ENCODE results near the gene RAB35. TPM values are rescaled to one million over a fixed set of nuclear protein-coding genes. Genes with fewer than 3 reads are reported as not detected.

The RAB35 gene
- total RNA-seq, 1 experiment from 2014 or later: 52.8 TPM

- POLR2A ChIA-PET (ENCODE audit: unreplicated experiment): no interaction called here
- Histone ChIP-seq H3K9me2 (replicated peaks; ENCODE audit: low read length) (no peaks in the 10 kb centered on the region), H3K9me3 (ENCODE audit: low read length) (no peaks in the 10 kb centered on the region), H4K20me1 (ENCODE audit: low read length) (no peaks in the 10 kb centered on the region), H2AFZ (ENCODE audit: low read length) (no peak overlapping the region), H3K36me3 (ENCODE audit: low read depth, low read length) (peaks cover 98% of the 10 kb centered on the region), H3K27ac (ENCODE audit: low read length) (no peak overlapping the region), H3K4me2 (ENCODE audit: low read length) (no peak overlapping the region), H3K79me2 (ENCODE audit: low read length) (no peaks in the 10 kb centered on the region), H3K4me3 (ENCODE audit: low read length) (no peak overlapping the region), H3K9ac (ENCODE audit: low read length) (no peak overlapping the region), H3K27me3 (ENCODE audit: low read length) (no peaks in the 10 kb centered on the region), H3F3A (ENCODE audit: low read length, unreplicated experiment) (no peaks in the 10 kb centered on the region), H3K4me1 (ENCODE audit: insufficient read depth, low read length) (no peaks in the 10 kb centered on the region)
- TF ChIP-seq EZH2phosphoT487 (IDR thresholded peaks at IDR 0.05; ENCODE audit: borderline replicate concordance, low read length): no peak
- TF ChIP-seq EZH2 (IDR thresholded peaks at IDR 0.05; ENCODE audit: low read length, unreplicated experiment): no peak
- TF ChIP-seq, protein P1, sequence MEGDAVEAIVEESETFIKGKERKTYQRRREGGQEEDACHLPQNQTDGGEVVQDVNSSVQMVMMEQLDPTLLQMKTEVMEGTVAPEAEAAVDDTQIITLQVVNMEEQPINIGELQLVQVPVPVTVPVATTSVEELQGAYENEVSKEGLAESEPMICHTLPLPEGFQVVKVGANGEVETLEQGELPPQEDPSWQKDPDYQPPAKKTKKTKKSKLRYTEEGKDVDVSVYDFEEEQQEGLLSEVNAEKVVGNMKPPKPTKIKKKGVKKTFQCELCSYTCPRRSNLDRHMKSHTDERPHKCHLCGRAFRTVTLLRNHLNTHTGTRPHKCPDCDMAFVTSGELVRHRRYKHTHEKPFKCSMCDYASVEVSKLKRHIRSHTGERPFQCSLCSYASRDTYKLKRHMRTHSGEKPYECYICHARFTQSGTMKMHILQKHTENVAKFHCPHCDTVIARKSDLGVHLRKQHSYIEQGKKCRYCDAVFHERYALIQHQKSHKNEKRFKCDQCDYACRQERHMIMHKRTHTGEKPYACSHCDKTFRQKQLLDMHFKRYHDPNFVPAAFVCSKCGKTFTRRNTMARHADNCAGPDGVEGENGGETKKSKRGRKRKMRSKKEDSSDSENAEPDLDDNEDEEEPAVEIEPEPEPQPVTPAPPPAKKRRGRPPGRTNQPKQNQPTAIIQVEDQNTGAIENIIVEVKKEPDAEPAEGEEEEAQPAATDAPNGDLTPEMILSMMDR (conservative IDR thresholded peaks at IDR 0.05; ENCODE audit: low read depth, low read length): no peak
- CTCF ChIA-PET: no interaction called here
- ATAC-seq (no peak), DNase-seq (no peak)
- intact Hi-C loops (cut with micrococcal nuclease): no loop called here
- no TSS peak for BruUV-seq (replicated peaks)
These were observed 41.1 kb upstream of the RAB35 start for GRCh38 chr12:120157678-120158077.

DNA sequence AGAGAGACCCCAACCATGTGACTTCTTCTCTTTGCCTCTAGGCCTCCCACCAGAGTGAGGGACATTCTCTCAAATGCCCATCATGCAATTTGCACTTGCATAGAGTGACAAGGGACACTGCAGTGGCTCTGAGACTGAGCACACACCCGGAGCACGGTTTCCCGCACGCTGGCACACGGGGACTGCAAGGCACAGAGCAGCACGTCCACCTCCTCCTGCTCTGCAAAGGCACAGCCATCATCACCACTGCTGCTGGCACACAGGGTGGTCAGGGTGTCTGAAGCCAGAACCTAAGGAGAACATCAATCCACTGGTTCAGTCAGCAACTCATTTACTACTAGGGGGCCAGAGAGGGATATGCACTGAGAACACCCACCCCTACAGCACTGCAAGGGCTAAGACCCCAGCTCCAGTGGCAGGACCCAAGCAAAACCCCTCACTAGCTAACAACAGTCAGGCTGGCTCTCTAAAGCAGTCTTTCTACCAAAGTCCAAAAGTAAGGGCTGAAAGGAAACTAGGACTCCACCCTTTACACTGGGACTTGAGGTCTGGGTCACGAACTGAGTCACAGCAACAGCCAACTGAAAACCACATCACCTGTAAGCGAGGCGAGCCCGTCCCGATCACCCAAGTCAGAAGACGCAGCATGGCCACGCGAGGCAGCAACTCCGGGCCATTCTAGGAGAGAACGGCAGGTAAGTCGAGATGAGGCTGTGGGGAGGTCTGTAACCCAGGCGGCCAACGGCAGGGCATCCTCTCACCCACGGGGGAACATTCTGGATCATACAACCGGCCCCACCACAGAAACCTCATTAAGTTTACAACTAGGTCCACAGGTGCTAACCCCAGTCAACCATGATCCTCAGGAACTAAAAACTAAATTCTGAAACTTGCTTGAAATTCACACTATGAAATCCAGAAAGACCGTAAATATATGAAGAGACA, 40.0 kb upstream of the RAB35 start:
- CTCF ChIA-PET: no interaction called here

More for the DNA sequence above, 40.0 kb upstream of the RAB35 start:
- Histone ChIP-seq H3K27me3 (ENCODE audit: low read length) (no peaks in the 10 kb centered on the region), H3K4me3 (ENCODE audit: low read length) (no peak overlapping the region), H3K36me3 (ENCODE audit: low read depth, low read length) (peaks cover 92% of the 10 kb centered on the region), H3F3A (ENCODE audit: low read length, unreplicated experiment) (no peaks in the 10 kb centered on the region), H3K79me2 (ENCODE audit: low read length) (no peaks in the 10 kb centered on the region), H3K4me2 (ENCODE audit: low read length) (no peak overlapping the region), H2AFZ (ENCODE audit: low read length) (no peak overlapping the region), H3K27ac (ENCODE audit: low read length) (no peak overlapping the region), H4K20me1 (ENCODE audit: low read length) (no peaks in the 10 kb centered on the region), H3K4me1 (ENCODE audit: insufficient read depth, low read length) (no peaks in the 10 kb centered on the region), H3K9me2 (replicated peaks; ENCODE audit: low read length) (no peaks in the 10 kb centered on the region), H3K9ac (ENCODE audit: low read length) (no peak overlapping the region), H3K9me3 (ENCODE audit: low read length) (no peaks in the 10 kb centered on the region)
- TF ChIP-seq EZH2phosphoT487 (IDR thresholded peaks at IDR 0.05; ENCODE audit: borderline replicate concordance, low read length) (no peak), EZH2 (IDR thresholded peaks at IDR 0.05; ENCODE audit: low read length, unreplicated experiment) (no peak)
- TF ChIP-seq, protein P1 (conservative IDR thresholded peaks at IDR 0.05; ENCODE audit: low read depth, low read length): no peak
- BruUV-seq (replicated peaks): no TSS peak
- POLR2A ChIA-PET (ENCODE audit: unreplicated experiment): no interaction called here
- ATAC-seq (no peak), DNase-seq (no peak)
- intact Hi-C loops (cut with micrococcal nuclease): no loop called here
